ENCODE data around the gene GPR31.

GPR31 gene

DNA sequence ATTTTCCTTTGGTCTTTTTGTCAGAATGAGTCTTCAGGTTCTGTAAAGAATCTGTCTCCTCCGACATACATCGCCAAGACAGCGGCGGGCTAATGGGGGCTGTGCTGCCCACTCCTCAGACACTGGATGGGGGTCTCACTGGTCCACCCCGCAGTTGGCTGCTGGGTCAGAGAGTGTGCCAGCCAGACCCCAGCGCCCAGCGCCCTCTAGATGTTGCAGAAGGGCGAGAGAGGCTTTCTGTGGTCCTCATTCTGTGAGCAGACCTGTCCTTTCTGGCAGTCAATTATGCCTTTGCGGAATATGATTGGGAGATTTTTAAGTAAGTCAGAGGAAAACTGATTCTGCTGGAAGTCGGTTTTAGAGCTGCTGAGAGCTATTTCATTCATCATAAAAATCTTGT is 42.7 kb downstream of the GPR31 start:
- Histone ChIP-seq H4K20me1 (ENCODE audit: insufficient read depth, low read length) (no peaks in the 10 kb centered on the region), H3F3A (ENCODE audit: insufficient read depth, low read length) (no peaks in the 10 kb centered on the region), H3K27ac (ENCODE audit: low read depth, low read length, poor library complexity, severe bottlenecking) (no peak overlapping the region), H3K9me3 (ENCODE audit: low read length) (no peaks in the 10 kb centered on the region), H3K36me3 (ENCODE audit: insufficient read depth, low read length) (no peaks in the 10 kb centered on the region; the same call in 1 of the 2 replicates), H2AFZ (ENCODE audit: low read length) (no peak overlapping the region), H3K9ac (ENCODE audit: low read length) (no peak overlapping the region), H3K27me3 (ENCODE audit: insufficient read depth, low read length) (peaks cover 14% of the 10 kb centered on the region; the same call in 1 of the 2 replicates), H3K4me3 (ENCODE audit: low read depth, low read length, poor library complexity, severe bottlenecking) (no peak overlapping the region), H3K4me1 (ENCODE audit: insufficient read depth, low read length, severe bottlenecking) (peaks cover 36% of the 10 kb centered on the region), H3K4me2 (ENCODE audit: low read length) (no peak overlapping the region), H3K9me2 (ENCODE audit: low read depth, low read length) (no peaks in the 10 kb centered on the region), H3K79me2 (ENCODE audit: insufficient read depth, low read length) (no peaks in the 10 kb centered on the region)
- TF ChIP-seq EZH2 (IDR thresholded peaks at IDR 0.05; ENCODE audit: borderline replicate concordance, low read length) (no peak), CTCF (IDR thresholded peaks at IDR 0.05; ENCODE audit: low read length) (peak; percentile 68)

DNA sequence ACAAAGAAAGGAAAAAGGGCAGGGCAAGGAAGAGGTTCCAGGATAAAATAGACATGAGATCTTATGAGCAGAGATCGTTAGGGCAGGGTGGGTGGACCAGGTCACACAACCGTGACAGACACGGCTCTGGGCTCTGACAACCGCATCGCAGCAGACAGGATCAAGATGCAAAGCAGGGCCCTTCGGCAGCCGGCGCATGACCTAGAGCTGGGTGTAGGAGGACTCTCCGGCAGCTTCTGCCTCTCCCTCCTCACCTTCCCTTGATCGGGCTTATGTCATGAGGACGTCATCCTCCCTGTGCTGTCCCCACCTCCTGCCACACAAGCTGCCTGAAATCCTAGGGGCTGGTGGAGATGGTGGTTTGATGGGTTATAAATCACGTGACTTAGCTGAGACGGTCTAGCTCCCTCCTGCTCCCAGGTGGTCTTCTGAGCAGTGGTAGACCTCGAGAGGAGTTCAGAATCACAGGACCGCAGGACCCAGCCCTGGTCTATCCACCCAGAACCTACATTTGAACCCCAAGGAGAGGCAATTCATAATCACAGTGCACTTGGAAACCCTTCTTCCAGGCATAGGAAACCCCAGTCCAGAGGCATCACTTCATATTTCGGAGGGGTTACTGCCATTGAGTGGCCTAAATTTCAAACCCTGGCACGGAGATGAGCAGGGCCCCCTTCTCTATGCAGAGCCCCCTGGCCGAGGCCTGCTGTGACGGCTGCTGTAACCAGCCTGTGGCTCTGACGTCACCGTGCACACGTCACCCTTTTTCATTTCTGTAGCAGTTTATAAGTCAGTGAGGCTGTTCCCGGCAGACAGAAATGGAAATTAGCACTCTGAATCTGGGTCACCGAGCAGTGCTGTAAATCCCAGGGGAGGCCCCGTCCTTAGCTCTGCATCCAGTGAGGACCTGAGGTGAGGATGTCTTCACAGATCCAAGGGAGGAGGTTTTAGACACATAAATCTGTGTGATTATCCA is 43.6 kb downstream of the GPR31 start:
- TF ChIP-seq EZH2 (IDR thresholded peaks at IDR 0.05; ENCODE audit: borderline replicate concordance, low read length): no peak
- TF ChIP-seq CTCF (IDR thresholded peaks at IDR 0.05; ENCODE audit: low read length): no peak
- Histone ChIP-seq H3K27ac (ENCODE audit: low read depth, low read length, poor library complexity, severe bottlenecking) (peak overlapping the region; percentile 40), H3K4me1 (ENCODE audit: insufficient read depth, low read length, severe bottlenecking) (peaks cover 35% of the 10 kb centered on the region), H2AFZ (ENCODE audit: low read length) (no peak overlapping the region), H3K9me3 (ENCODE audit: low read length) (no peaks in the 10 kb centered on the region), H3F3A (ENCODE audit: insufficient read depth, low read length) (no peaks in the 10 kb centered on the region), H4K20me1 (ENCODE audit: insufficient read depth, low read length) (no peaks in the 10 kb centered on the region), H3K9me2 (ENCODE audit: low read depth, low read length) (no peaks in the 10 kb centered on the region), H3K4me2 (ENCODE audit: low read length) (peak overlapping the region; percentile 61), H3K79me2 (ENCODE audit: insufficient read depth, low read length) (no peaks in the 10 kb centered on the region), H3K4me3 (ENCODE audit: low read depth, low read length, poor library complexity, severe bottlenecking) (peak overlapping the region; percentile 33), H3K27me3 (ENCODE audit: insufficient read depth, low read length) (peaks cover 16% of the 10 kb centered on the region; the same call in 1 of the 2 replicates), H3K36me3 (ENCODE audit: insufficient read depth, low read length) (no peaks in the 10 kb centered on the region), H3K9ac (ENCODE audit: low read length) (no peak overlapping the region)

DNA sequence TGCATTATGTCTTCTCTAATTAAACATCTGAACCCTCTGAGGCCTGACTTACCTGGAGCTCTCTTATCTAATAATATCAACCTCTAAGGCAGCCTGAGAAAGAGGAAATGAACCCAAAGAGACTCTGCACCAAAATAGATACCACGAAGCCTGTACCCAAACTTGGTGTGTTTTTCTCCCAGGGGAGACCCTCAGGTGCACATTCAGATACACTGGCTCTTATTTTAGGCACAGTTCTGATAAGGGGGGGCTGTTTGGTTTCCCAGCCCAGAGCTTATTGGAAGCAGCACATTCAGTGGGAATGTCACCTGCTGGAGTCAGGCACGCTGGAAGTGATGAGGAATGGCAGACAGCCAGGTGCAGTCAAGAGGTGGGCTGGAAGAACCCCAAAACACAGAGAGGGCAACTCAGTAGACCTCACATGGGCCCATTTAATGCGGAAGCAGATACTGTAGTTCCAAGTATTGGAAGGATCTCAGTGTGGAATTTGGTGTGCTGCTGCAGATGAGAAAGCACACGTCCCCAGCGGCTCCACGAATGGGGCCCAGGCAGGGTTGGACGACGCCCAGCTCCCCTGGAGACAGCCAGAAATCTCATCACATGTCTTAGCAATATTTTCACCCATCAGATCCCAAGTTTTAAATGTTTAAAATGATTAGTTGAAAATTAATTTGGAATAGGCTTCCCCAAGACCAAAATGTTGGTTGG is 44.6 kb downstream of the GPR31 start:
- Histone ChIP-seq H3K9ac (ENCODE audit: low read length) (no peak overlapping the region), H3K4me1 (ENCODE audit: insufficient read depth, low read length, severe bottlenecking) (peaks cover 31% of the 10 kb centered on the region), H4K20me1 (ENCODE audit: insufficient read depth, low read length) (no peaks in the 10 kb centered on the region), H3K36me3 (ENCODE audit: insufficient read depth, low read length) (no peaks in the 10 kb centered on the region), H3K27ac (ENCODE audit: low read depth, low read length, poor library complexity, severe bottlenecking) (peak overlapping the region; percentile 40), H3K27me3 (ENCODE audit: insufficient read depth, low read length) (peaks cover 13% of the 10 kb centered on the region; the same call in 1 of the 2 replicates), H3K9me2 (ENCODE audit: low read depth, low read length) (no peaks in the 10 kb centered on the region), H3K4me2 (ENCODE audit: low read length) (peak overlapping the region; percentile 61), H3K4me3 (ENCODE audit: low read depth, low read length, poor library complexity, severe bottlenecking) (peak overlapping the region; percentile 33), H3F3A (ENCODE audit: insufficient read depth, low read length) (no peaks in the 10 kb centered on the region), H2AFZ (ENCODE audit: low read length) (no peak overlapping the region), H3K79me2 (ENCODE audit: insufficient read depth, low read length) (no peaks in the 10 kb centered on the region), H3K9me3 (ENCODE audit: low read length) (no peaks in the 10 kb centered on the region)
- no peak for TF ChIP-seq EZH2 (IDR thresholded peaks at IDR 0.05; ENCODE audit: borderline replicate concordance, low read length)
- no peak for TF ChIP-seq CTCF (IDR thresholded peaks at IDR 0.05; ENCODE audit: low read length)

Measured in OCI-LY1 (cell line).